Ishikawa (cell line): ENCODE measurements around the gene PPP2R5E.

Source experiments
- CEBPB ChIP-seq: IDR thresholded peaks from 2 replicates; pipeline ENCODE4 v1.6.1; 2012
- CREB1 ChIP-seq: IDR thresholded peaks from 2 replicates; pipeline ENCODE4 v1.6.1; 2012; ENCODE audit warnings: low read depth
- EP300 ChIP-seq: IDR thresholded peaks from 2 replicates; pipeline ENCODE4 v1.6.1; 2012; ENCODE audit warnings: borderline replicate concordance
- NFIC ChIP-seq: IDR thresholded peaks from 2 replicates; pipeline ENCODE4 v1.6.1; 2012
- RAD21 ChIP-seq: IDR thresholded peaks from 2 replicates; pipeline ENCODE4 v1.6.1; 2012; ENCODE audit warnings: low read depth
- USF1 ChIP-seq: IDR thresholded peaks from 2 replicates; pipeline ENCODE4 v1.6.1; 2012
- TF ChIP-seq, protein P1 (sequence below): IDR thresholded peaks from 2 replicates; pipeline ENCODE4 v1.6.1; 2012
- TF ChIP-seq, protein P2 (sequence below): IDR thresholded peaks from 2 replicates; pipeline ENCODE4 v1.6.1; 2012; ENCODE audit warnings: low read depth, mild to moderate bottlenecking

GRCh38 chr14:63326840-63327239, 216.3 kb downstream of the PPP2R5E start:
- TF ChIP-seq CEBPB = no peak
- no peak for TF ChIP-seq EP300
- TF ChIP-seq, protein P1, sequence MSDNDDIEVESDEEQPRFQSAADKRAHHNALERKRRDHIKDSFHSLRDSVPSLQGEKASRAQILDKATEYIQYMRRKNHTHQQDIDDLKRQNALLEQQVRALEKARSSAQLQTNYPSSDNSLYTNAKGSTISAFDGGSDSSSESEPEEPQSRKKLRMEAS = no peak
- TF ChIP-seq, protein P2, sequence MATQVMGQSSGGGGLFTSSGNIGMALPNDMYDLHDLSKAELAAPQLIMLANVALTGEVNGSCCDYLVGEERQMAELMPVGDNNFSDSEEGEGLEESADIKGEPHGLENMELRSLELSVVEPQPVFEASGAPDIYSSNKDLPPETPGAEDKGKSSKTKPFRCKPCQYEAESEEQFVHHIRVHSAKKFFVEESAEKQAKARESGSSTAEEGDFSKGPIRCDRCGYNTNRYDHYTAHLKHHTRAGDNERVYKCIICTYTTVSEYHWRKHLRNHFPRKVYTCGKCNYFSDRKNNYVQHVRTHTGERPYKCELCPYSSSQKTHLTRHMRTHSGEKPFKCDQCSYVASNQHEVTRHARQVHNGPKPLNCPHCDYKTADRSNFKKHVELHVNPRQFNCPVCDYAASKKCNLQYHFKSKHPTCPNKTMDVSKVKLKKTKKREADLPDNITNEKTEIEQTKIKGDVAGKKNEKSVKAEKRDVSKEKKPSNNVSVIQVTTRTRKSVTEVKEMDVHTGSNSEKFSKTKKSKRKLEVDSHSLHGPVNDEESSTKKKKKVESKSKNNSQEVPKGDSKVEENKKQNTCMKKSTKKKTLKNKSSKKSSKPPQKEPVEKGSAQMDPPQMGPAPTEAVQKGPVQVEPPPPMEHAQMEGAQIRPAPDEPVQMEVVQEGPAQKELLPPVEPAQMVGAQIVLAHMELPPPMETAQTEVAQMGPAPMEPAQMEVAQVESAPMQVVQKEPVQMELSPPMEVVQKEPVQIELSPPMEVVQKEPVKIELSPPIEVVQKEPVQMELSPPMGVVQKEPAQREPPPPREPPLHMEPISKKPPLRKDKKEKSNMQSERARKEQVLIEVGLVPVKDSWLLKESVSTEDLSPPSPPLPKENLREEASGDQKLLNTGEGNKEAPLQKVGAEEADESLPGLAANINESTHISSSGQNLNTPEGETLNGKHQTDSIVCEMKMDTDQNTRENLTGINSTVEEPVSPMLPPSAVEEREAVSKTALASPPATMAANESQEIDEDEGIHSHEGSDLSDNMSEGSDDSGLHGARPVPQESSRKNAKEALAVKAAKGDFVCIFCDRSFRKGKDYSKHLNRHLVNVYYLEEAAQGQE = no peak
- TF ChIP-seq RAD21 = no peak
- TF ChIP-seq NFIC = no peak
- no peak for TF ChIP-seq USF1
- TF ChIP-seq CREB1 = no peak
